ENCODE data around the gene KLF7. TPM values are rescaled to one million over a fixed set of nuclear protein-coding genes. Genes with fewer than 3 reads are reported as not detected.

Gene KLF7
- total and polyA plus RNA-seq, 9 of the 15 experiments (the other 6 are each of a cell fraction or from before 2014, with no cell fraction given) = 0.04 to 0.54 (median 0.07) TPM

DNA sequence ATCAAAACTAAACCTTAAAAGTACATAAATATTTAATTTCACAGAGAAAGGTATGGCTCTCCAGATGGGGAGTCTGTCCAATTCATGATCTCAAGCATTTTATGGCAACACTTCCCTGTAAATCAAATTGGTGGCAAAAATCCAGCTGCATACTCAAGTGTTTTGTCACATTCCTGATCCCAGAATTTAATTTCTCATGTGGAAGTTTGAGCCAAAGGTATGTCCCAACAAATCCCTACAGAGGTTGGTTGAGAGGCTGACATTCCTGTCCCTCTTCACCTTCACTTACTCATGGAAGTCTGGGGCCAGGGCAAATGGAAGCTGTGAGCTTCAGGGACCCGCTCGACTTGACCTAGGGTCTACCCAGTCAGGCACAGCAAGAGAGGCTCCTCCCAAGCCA is 17.7 kb downstream of the KLF7 start (continued):
- TF ChIP-seq, protein P1, sequence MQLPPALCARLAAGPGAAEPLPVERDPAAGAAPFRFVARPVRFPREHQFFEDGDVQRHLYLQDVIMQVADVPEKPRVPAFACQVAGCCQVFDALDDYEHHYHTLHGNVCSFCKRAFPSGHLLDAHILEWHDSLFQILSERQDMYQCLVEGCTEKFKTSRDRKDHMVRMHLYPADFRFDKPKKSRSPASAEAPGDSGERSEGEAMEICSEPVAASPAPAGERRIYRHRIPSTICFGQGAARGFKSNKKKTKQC (CRISPR knock-in tag; IDR thresholded peaks at IDR 0.05) = no peak

DNA sequence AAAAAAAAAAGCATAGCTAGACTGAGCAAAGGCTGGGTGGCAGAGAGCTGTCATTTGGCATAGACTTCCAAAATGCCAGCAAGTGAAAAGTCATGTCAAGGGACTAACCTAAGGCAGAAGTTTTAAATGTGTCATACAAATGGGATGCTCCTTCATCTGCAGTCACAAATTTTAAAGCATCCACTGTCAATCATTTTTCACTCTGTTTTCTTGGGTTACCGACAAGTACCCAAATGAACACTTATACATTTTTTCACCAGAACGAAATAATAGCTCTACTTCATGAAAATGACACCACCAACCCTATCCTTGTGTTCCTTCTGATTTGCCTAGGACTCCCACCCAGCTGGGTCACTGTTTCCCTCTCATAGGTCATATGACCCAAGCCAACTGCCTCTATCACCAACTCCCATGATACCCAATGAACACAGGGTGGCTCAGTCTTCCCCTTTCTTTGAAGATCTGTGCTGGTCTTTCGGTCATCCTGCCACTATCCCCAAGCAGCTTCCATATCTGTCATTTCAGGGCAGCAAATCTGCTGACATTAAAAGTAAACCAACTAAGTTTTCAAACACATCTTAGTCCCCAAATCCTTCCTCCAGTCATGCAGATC is 21.5 kb downstream of the KLF7 start:
- no peaks in the 10 kb centered on the region for H3K79me2 ChIP-seq (ENCODE audit: control insufficient read depth, insufficient read depth, low read length)
- no peak for TF ChIP-seq CTCF (IDR thresholded peaks at IDR 0.05 in 2 of 3, conservative IDR thresholded peaks at IDR 0.05 in 1 of 3; ENCODE audit: insufficient read depth in 2 of 3, low read depth in 1 of 3, low read length in 3 of 3)
- TF ChIP-seq, protein P2, sequence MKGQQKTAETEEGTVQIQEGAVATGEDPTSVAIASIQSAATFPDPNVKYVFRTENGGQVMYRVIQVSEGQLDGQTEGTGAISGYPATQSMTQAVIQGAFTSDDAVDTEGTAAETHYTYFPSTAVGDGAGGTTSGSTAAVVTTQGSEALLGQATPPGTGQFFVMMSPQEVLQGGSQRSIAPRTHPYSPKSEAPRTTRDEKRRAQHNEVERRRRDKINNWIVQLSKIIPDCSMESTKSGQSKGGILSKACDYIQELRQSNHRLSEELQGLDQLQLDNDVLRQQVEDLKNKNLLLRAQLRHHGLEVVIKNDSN (CRISPR knock-in tag; IDR thresholded peaks at IDR 0.05) = no peak
- no peak for TF ChIP-seq ARHGAP35 (IDR thresholded peaks at IDR 0.05; ENCODE audit: partially characterized antibody)
- TF ChIP-seq GTF2F1 (IDR thresholded peaks at IDR 0.05; ENCODE audit: low read depth, low read length) = no peak
- no peak for TF ChIP-seq GTF2B (IDR thresholded peaks at IDR 0.05; ENCODE audit: extremely low read depth, insufficient read length)
- TF ChIP-seq HEY1 (CRISPR knock-in tag; IDR thresholded peaks at IDR 0.05; ENCODE audit: borderline replicate concordance) = no peak
- 0 out of 2 replicates have a peak, but pooled peaks have one; percentile 7 for TF ChIP-seq PKNOX1 (IDR thresholded peaks at IDR 0.05)
- DNase-seq (ENCODE audit: extremely low read depth in 1 of 4, low spot score in 3 of 4) = no peak
- H3K9me1 ChIP-seq (ENCODE audit: control insufficient read depth, insufficient read depth, low read length) = no peaks in the 10 kb centered on the region
- H2AFZ ChIP-seq (ENCODE audit: low read depth, low read length) = no peak overlapping the region
- no peaks in the 10 kb centered on the region for H3K36me3 ChIP-seq (ENCODE audit: control insufficient read depth, insufficient read depth, low read length)
- FAIRE-seq = no peak
- WGBS (ENCODE audit: insufficient coverage, low coverage, missing lambda C conversion rate) = 0% methylated on average over 3 of the region's 3 CpGs
- no peaks in the 10 kb centered on the region for H4K20me1 ChIP-seq (replicated peaks; ENCODE audit: control insufficient read depth, insufficient read depth, low read length)
- ChIA-PET CTCF (ENCODE audit: low intra/inter-chr PET ratio) (no interaction called here), POLR2A (no interaction called here)
- intact Hi-C loops (cut with micrococcal nuclease) (no loop called here), in situ Hi-C loops (cut with MboI) (no loop called here)
- ATAC-seq = no peak
- H3K9me3 ChIP-seq (replicated peaks; ENCODE audit: control insufficient read depth, insufficient read depth, low read depth, low read length) = no peaks in the 10 kb centered on the region
- no peak overlapping the region for H3K9ac ChIP-seq (ENCODE audit: insufficient read depth in 1 of 2, low read depth in 2 of 2, low read length in 2 of 2)
- peaks cover 0 to 6% of the 10 kb centered on the region in 2 experiments; a peak in 2 of 5 replicates for H3K27me3 ChIP-seq (ENCODE audit: control insufficient read depth in 2 of 2, insufficient read depth in 2 of 2, low read length in 2 of 2)
- H3K27ac ChIP-seq (ENCODE audit: extremely low read depth, low read depth, low read length) = no peak overlapping the region
- no peak overlapping the region for H3K4me2 ChIP-seq (ENCODE audit: insufficient read depth, low read length)
- BruUV-seq (replicated peaks) = no TSS peak
- no peaks in the 10 kb centered on the region; a peak in 1 of 5 replicates for H3K4me1 ChIP-seq (replicated peaks in 1 of 2; ENCODE audit: control insufficient read depth in 2 of 2, insufficient read depth in 2 of 2, low read length in 2 of 2)
- no peak overlapping the region for H3K4me3 ChIP-seq
